ENCODE data around the gene TTC3. TPM values are rescaled to one million over a fixed set of nuclear protein-coding genes. Genes with fewer than 3 reads are reported as not detected.

The TTC3 gene
- total RNA-seq, 1 experiment from 2014 or later: 71.5 TPM

- TF ChIP-seq CEBPB (IDR thresholded peaks at IDR 0.05; ENCODE audit: low read depth): no peak
- no peak for TF ChIP-seq RAD21 (IDR thresholded peaks at IDR 0.05; ENCODE audit: low read depth)
- TF ChIP-seq SRF (IDR thresholded peaks at IDR 0.05; ENCODE audit: low read depth): no peak
- no peak for TF ChIP-seq CBX3 (IDR thresholded peaks at IDR 0.05; ENCODE audit: low read depth)
- TF ChIP-seq ZFX (IDR thresholded peaks at IDR 0.05): no peak
Measured at GRCh38 chr21:37036177-37036576, 36.9 kb upstream of the TTC3 start (continued).

DNA sequence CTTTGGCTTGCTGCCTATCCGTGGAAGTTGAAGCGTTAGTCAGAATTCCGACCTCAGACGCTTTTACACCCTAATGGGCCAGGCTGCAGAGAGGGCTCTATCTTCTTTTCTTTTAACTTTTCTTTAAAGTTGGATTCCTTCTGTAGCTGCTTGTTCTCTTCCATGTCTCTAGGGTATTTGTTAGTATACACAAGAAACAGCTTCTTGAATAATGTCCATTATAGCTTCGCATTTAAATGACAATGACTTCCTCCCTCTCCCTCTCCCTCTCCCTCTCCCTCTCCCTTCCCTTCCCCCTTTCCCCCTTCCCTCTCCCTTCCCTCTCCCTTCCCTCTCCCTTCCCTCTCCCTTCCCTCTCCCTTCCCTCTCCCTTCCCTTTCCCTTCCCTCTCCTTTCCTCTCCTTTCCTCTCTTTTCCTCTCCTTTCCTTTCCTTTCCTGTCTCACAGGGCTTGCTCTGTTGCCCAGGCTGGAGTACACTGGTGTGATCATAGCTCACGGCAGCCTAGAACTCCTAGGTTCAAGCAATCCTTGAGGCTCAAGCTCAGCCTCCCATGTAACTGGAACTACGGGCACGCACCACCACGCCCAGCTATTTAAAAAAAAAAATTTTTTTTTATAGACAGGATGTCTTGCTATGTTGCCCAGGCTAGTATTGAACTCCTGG lies 33.5 kb upstream of the TTC3 start:
- Histone ChIP-seq H4K20me1 (ENCODE audit: insufficient read depth) (no peaks in the 10 kb centered on the region), H3K9me2 (ENCODE audit: insufficient read depth) (no peaks in the 10 kb centered on the region), H3K9ac (ENCODE audit: low read length) (no peak overlapping the region), H3K4me1 (ENCODE audit: control insufficient read depth in 1 of 2, insufficient read depth in 2 of 2, low read length in 2 of 2) (no peaks in the 10 kb centered on the region), H3K36me3 (ENCODE audit: control insufficient read depth in 1 of 2, insufficient read depth in 2 of 2, low read length in 2 of 2) (no peaks in the 10 kb centered on the region), H2AFZ (ENCODE audit: low read depth, low read length, poor library complexity, severe bottlenecking) (no peak overlapping the region), H3K9me3 (ENCODE audit: control insufficient read depth in 1 of 2, insufficient read depth in 1 of 2, low read depth in 1 of 2, low read length in 2 of 2) (no peaks in the 10 kb centered on the region), H3K4me3 (replicated peaks in 1 of 2; ENCODE audit: low read depth in 1 of 2, low read length in 2 of 2) (no peak overlapping the region), H3K79me2 (ENCODE audit: insufficient read depth, low read length) (no peaks in the 10 kb centered on the region), H3K27ac (ENCODE audit: low read depth, low read length) (no peak overlapping the region), H3K27me3 (ENCODE audit: insufficient read depth, low read length) (no peaks in the 10 kb centered on the region), H3K4me2 (ENCODE audit: low read length) (no peak overlapping the region)
- no peak for ATAC-seq
- no TSS peak for BruUV-seq (replicated peaks)
- no peak for DNase-seq (ENCODE audit: low read depth, low spot score)
- intact Hi-C loops (cut with micrococcal nuclease): no loop called here
- RAD21 ChIA-PET (ENCODE audit: low non-redundant PET in 1 of 2, low total read pairs in 2 of 2, uncharacterized antibody in 2 of 2, unreplicated experiment in 2 of 2): no interaction called here
- CTCF ChIA-PET: no interaction called here
- TF ChIP-seq POLR2A (IDR thresholded peaks at IDR 0.05; ENCODE audit: borderline replicate concordance, extremely low read depth, insufficient read depth, insufficient read length) (no peak), JUND (IDR thresholded peaks at IDR 0.05) (no peak), CEBPB (IDR thresholded peaks at IDR 0.05; ENCODE audit: low read depth) (no peak), YY1 (IDR thresholded peaks at IDR 0.05; ENCODE audit: extremely low read depth, insufficient replicate concordance, low read depth, low read length) (no peak), REST (IDR thresholded peaks at IDR 0.05; ENCODE audit: low read depth) (no peak), ZFX (IDR thresholded peaks at IDR 0.05) (no peak), EGR1 (IDR thresholded peaks at IDR 0.05; ENCODE audit: low read depth) (no peak), SRF (IDR thresholded peaks at IDR 0.05; ENCODE audit: low read depth) (no peak), CBX3 (IDR thresholded peaks at IDR 0.05; ENCODE audit: low read depth) (no peak), TCF7L2 (IDR thresholded peaks at IDR 0.05; ENCODE audit: borderline replicate concordance, extremely low read depth, insufficient read depth, insufficient read length) (no peak), MAX (IDR thresholded peaks at IDR 0.05) (no peak), ZNF274 (IDR thresholded peaks at IDR 0.05; ENCODE audit: low read depth, low read length) (no peak), EZH2phosphoT487 (IDR thresholded peaks at IDR 0.05; ENCODE audit: borderline replicate concordance) (no peak), SIN3A (IDR thresholded peaks at IDR 0.05; ENCODE audit: low read depth) (no peak), EZH2 (IDR thresholded peaks at IDR 0.05) (no peak)
- POLR2A ChIA-PET: interaction anchor here (0.6 kb wide), 1 partner anchor 76 kb away, joined by 4 read pairs; no protein-coding TSS in a partner anchor

Data from HCT116 (cell line).